C4-2B (cell line): ENCODE measurements around the gene BLVRB.

ENCODE experiments used
- CTCF ChIP-seq: fragments of 450-650 bp; conservative IDR thresholded peaks from 2 replicates; pipeline ENCODE4 v1.5.1; 2017; ENCODE audit warnings: mild to moderate bottlenecking
- ZFX ChIP-seq: fragments of 450-650 bp; IDR thresholded peaks from 2 replicates; pipeline ENCODE4 v1.6.1; 2017

- no peak for TF ChIP-seq CTCF
- TF ChIP-seq ZFX = no peak
Observed at GRCh38 chr19:40421993-40422747, 43.4 kb downstream of the BLVRB start.
